HepG2 (cell line): ENCODE measurements around the gene TMEM117. TPM values are rescaled to one million over a fixed set of nuclear protein-coding genes. Genes with fewer than 3 reads are reported as not detected.
A peak's percentile ranks its signal among the peaks of the same experiment; 100 is the strongest.

Source experiments
- BORCS8-MEF2B ChIP-seq: sonication (generic); formaldehyde crosslinking; IDR thresholded peaks from 2 replicates; pipeline ENCODE4 v1.8.0; 2022; ENCODE audit warnings: mild to moderate bottlenecking, missing genetic modification reagents
- CREB1 ChIP-seq, 2 experiments: fragments of 450-650 bp in 1 of 2; IDR thresholded peaks; 2 replicates each; pipeline ENCODE4 v1.6.1; 2016 to 2017; ENCODE audit warnings: control low read depth in 1 of 2, mild to moderate bottlenecking in 1 of 2, missing compliant biosample characterization in 1 of 2, missing genetic modification characterization in 1 of 2
- GPBP1L1 ChIP-seq: sonication (generic); formaldehyde crosslinking; IDR thresholded peaks from 2 replicates; pipeline ENCODE4 v1.5.0; 2020; ENCODE audit warnings: mild to moderate bottlenecking, missing genetic modification reagents
- HMG20A ChIP-seq: IDR thresholded peaks from 2 replicates; pipeline ENCODE4 v1.6.1; 2016; ENCODE audit warnings: borderline replicate concordance
- KLF12 ChIP-seq: sonication (generic); formaldehyde crosslinking; IDR thresholded peaks from 2 replicates; pipeline ENCODE4 v1.4.0; 2020; ENCODE audit warnings: missing genetic modification reagents, borderline replicate concordance
- MTF2 ChIP-seq: sonication (generic); formaldehyde crosslinking; IDR thresholded peaks from 2 replicates; pipeline ENCODE4 v1.5.0; 2020; ENCODE audit warnings: missing genetic modification reagents, borderline replicate concordance
- ZFP37 ChIP-seq: sonication (generic); formaldehyde crosslinking; IDR thresholded peaks from 2 replicates; pipeline ENCODE4 v1.4.0; 2020; ENCODE audit warnings: missing genetic modification reagents, borderline replicate concordance
- ZNF407 ChIP-seq: sonication (generic); formaldehyde crosslinking; IDR thresholded peaks from one replicate; pipeline ENCODE4 v1.5.1; 2020; ENCODE audit warnings: mild to moderate bottlenecking, missing genetic modification reagents; ENCODE audit errors: not compliant biosample characterization
- polyA plus RNA-seq, 8 experiments: library from polyadenylated mRNA; depleted of rRNA in 3 of 8; stranded (reverse) in 7 of 8; unstranded in 1 of 8; fragments of >200 nt; fragmentation: Illumina TruSeq in 4 of 8; extraction: Trizol in 4 of 8; gene quantifications; 2 replicates each; pipeline versions ENCODE4 v1.2.1 to v1.2.3, GENCODE V29; 2011 to 2016; ENCODE audit warnings: low read depth in 4 of 8, missing spikeins in 1 of 8, mixed read lengths in 1 of 8; ENCODE audit not compliant: insufficient read depth in 1 of 8
- total RNA-seq, 5 experiments: library from RNA; depleted of rRNA; stranded (reverse); fragments of >200 nt; fragmentation: Illumina TruSeq; extraction: Trizol; gene quantifications; 2 replicates each; pipeline ENCODE4 v1.2.3, GENCODE V29; 2016; ENCODE audit warnings: low read depth in 1 of 5
- TF ChIP-seq, protein P1 (sequence below): IDR thresholded peaks from 2 replicates; pipeline ENCODE4 v1.6.1; 2018; ENCODE audit warnings: missing genetic modification reagents, mild to moderate bottlenecking, missing compliant biosample characterization
- TF ChIP-seq, protein P2 (sequence below): sonication (generic); formaldehyde crosslinking; IDR thresholded peaks from 2 replicates; pipeline ENCODE4 v1.8.0; 2022; ENCODE audit warnings: mild to moderate bottlenecking, missing genetic modification reagents

Gene TMEM117
- total and polyA plus RNA-seq, 2 of the 13 experiments (the other 11 are each of a cell fraction or from before 2014, with no cell fraction given) = 2.8 to 8.5 TPM

- TF ChIP-seq, protein P1, sequence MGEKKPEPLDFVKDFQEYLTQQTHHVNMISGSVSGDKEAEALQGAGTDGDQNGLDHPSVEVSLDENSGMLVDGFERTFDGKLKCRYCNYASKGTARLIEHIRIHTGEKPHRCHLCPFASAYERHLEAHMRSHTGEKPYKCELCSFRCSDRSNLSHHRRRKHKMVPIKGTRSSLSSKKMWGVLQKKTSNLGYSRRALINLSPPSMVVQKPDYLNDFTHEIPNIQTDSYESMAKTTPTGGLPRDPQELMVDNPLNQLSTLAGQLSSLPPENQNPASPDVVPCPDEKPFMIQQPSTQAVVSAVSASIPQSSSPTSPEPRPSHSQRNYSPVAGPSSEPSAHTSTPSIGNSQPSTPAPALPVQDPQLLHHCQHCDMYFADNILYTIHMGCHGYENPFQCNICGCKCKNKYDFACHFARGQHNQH = 0 out of 2 replicates have a peak, but pooled peaks have one; percentile 15
- TF ChIP-seq ZNF407 (CRISPR knock-in tag) (no peak), MTF2 (CRISPR knock-in tag) (no peak; the same call in 1 of the 2 replicates), KLF12 (CRISPR knock-in tag) (0 out of 2 replicates have a peak, but pooled peaks have one; percentile 49), BORCS8-MEF2B (peak; percentile 39), HMG20A (CRISPR knock-in tag) (no peak), GPBP1L1 (no peak), ZFP37 (CRISPR knock-in tag) (no peak), CREB1 (IDR thresholded peaks at IDR 0.05) (no peak), CREB1 (CRISPR knock-in tag; IDR thresholded peaks at IDR 0.05) (no peak)
- TF ChIP-seq, protein P2, sequence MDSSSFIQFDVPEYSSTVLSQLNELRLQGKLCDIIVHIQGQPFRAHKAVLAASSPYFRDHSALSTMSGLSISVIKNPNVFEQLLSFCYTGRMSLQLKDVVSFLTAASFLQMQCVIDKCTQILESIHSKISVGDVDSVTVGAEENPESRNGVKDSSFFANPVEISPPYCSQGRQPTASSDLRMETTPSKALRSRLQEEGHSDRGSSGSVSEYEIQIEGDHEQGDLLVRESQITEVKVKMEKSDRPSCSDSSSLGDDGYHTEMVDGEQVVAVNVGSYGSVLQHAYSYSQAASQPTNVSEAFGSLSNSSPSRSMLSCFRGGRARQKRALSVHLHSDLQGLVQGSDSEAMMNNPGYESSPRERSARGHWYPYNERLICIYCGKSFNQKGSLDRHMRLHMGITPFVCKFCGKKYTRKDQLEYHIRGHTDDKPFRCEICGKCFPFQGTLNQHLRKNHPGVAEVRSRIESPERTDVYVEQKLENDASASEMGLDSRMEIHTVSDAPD (CRISPR knock-in tag) = no peak
Observed at GRCh38 chr12:43835656-43836474, at the start of gene TMEM117 (continued).
